ENCODE data around the gene RGS1. TPM values are rescaled to one million over a fixed set of nuclear protein-coding genes. Genes with fewer than 3 reads are reported as not detected.
A peak's percentile ranks its signal among the peaks of the same experiment; 100 is the strongest.

The RGS1 gene
- total and polyA plus RNA-seq, 2 of the 4 experiments (the other 2 are of a cell fraction) = not detected

GRCh38 chr1:192587386-192588266 is 12.1 kb downstream of the RGS1 start:
- H3K18ac ChIP-seq (ENCODE audit: low read depth, low read length) = peak overlapping the region; percentile 84; the same call in 1 of the 2 replicates
- no peak overlapping the region for H4K91ac ChIP-seq (ENCODE audit: insufficient read depth, low read depth, low read length)
- peak overlapping the region; percentile 61 for H3K14ac ChIP-seq (replicated peaks; ENCODE audit: low read depth, low read length)
- CTCF ChIA-PET = no interaction called here
- no peak overlapping the region for H3K9ac ChIP-seq (ENCODE audit: low read depth, low read length)
- H2BK15ac ChIP-seq (ENCODE audit: low read depth, low read length) = peak overlapping the region; percentile 31; the same call in 2 of the 3 replicates
- H3K23ac ChIP-seq (ENCODE audit: low read depth, low read length) = no peak overlapping the region
- peak overlapping the region; percentile 1; the same call in 1 of the 2 replicates for H3K4ac ChIP-seq (ENCODE audit: low read depth, low read length)
- H3K9me1 ChIP-seq (ENCODE audit: insufficient read depth, low read length) = peaks cover 2% of the 10 kb centered on the region
- H3K36me3 ChIP-seq (ENCODE audit: control insufficient read depth, insufficient read depth, low read length) = no peaks in the 10 kb centered on the region
- H4K20me1 ChIP-seq (ENCODE audit: insufficient read depth, low read length) = no peaks in the 10 kb centered on the region
- H3K4me3 ChIP-seq (ENCODE audit: insufficient read depth, low read depth, low read length) = no peak overlapping the region
- no peak overlapping the region; the same call in 1 of the 2 replicates for H4K5ac ChIP-seq (ENCODE audit: low read depth, low read length)
- H3K4me2 ChIP-seq (ENCODE audit: low read depth, low read length) = no peak overlapping the region
- in situ Hi-C loops (cut with MboI; ENCODE audit: low sequenced_read_pairs) = loop anchor here (10.0 kb wide), 1 partner anchor 113 kb away; no protein-coding TSS in a partner anchor
- no peak overlapping the region for H2AFZ ChIP-seq (replicated peaks; ENCODE audit: low read length, poor library complexity)
- H2BK5ac ChIP-seq (ENCODE audit: low read depth, low read length, poor library complexity, severe bottlenecking) = no peak overlapping the region
- no peaks in the 10 kb centered on the region for H3K27me3 ChIP-seq (ENCODE audit: control insufficient read depth, insufficient read depth, low read length)
- H3K27ac ChIP-seq (ENCODE audit: insufficient read depth, low read length) = no peak overlapping the region
- POLR2A ChIA-PET (ENCODE audit: unreplicated experiment) = no interaction called here
- ATAC-seq (ENCODE audit: low read depth) (no peak), DNase-seq (no peak)
- dilution Hi-C loops (cut with HindIII; ENCODE audit: low sequenced_read_pairs, unreplicated experiment) = no loop called here
- 0 out of 2 replicates have a peak overlapping the region, but pooled peaks have one; percentile 53 for H2AK5ac ChIP-seq (ENCODE audit: low read depth, low read length)
- peak overlapping the region; percentile 80; the same call in 1 of the 2 replicates for H2BK20ac ChIP-seq (ENCODE audit: low read depth, low read length)
- no peak overlapping the region for H4K8ac ChIP-seq (ENCODE audit: low read depth in 2 of 2, low read length in 2 of 2)
- WGBS, 2 experiments (ENCODE audit: extremely low coverage in 2 of 2, insufficient read length in 1 of 2) = no CpG with 5 or more reads among the region's 5 CpGs
- H3K9me3 ChIP-seq (ENCODE audit: control insufficient read depth, insufficient read depth, low read length) = no peaks in the 10 kb centered on the region
- no TSS peak for BruUV-seq (replicated peaks)
- H3K56ac ChIP-seq (ENCODE audit: extremely low read depth, insufficient read depth, low read length) = no peak overlapping the region
- H2BK120ac ChIP-seq (ENCODE audit: low read depth, low read length) = peak overlapping the region; percentile 65
- H3K4me1 ChIP-seq (ENCODE audit: control insufficient read depth, insufficient read depth, low read length) = peaks cover 5% of the 10 kb centered on the region
- no peak overlapping the region for H2AK9ac ChIP-seq (replicated peaks; ENCODE audit: low read depth, low read length, poor library complexity)
- intact Hi-C loops (cut with micrococcal nuclease) = no loop called here
- no peaks in the 10 kb centered on the region for H3K79me1 ChIP-seq (ENCODE audit: low read depth in 1 of 2, low read length in 2 of 2)
- TF ChIP-seq CHD1 (IDR thresholded peaks at IDR 0.05; ENCODE audit: low read depth, low read length) (no peak), CTCF (conservative IDR thresholded peaks at IDR 0.05; ENCODE audit: low read depth, low read length) (no peak), MXI1 (IDR thresholded peaks at IDR 0.05; ENCODE audit: borderline replicate concordance, low read depth, low read length) (no peak), POLR2A (IDR thresholded peaks at IDR 0.05; ENCODE audit: low read depth, low read length) (no peak), RCOR1 (IDR thresholded peaks at IDR 0.05; ENCODE audit: insufficient replicate concordance, low read length) (no peak), ELK1 (IDR thresholded peaks at IDR 0.05; ENCODE audit: borderline replicate concordance, low read depth, low read length) (no peak), MAZ (IDR thresholded peaks at IDR 0.05; ENCODE audit: borderline replicate concordance, low read depth, low read length) (no peak), SMC3 (IDR thresholded peaks at IDR 0.05; ENCODE audit: low read depth, low read length) (no peak), CEBPB (IDR thresholded peaks at IDR 0.05; ENCODE audit: low read depth, low read length) (no peak), BHLHE40 (IDR thresholded peaks at IDR 0.05; ENCODE audit: low read depth, low read length) (no peak), NFE2L2 (IDR thresholded peaks at IDR 0.05; ENCODE audit: low read depth, low read length) (no peak), USF2 (IDR thresholded peaks at IDR 0.05; ENCODE audit: low read depth, low read length) (no peak), MAFK (IDR thresholded peaks at IDR 0.05; ENCODE audit: low read depth, low read length) (no peak), FOS (IDR thresholded peaks at IDR 0.05; ENCODE audit: low read depth, low read length) (no peak)
